ENCODE results near the gene TRIO. TPM values are rescaled to one million over a fixed set of nuclear protein-coding genes. Genes with fewer than 3 reads are reported as not detected.

The TRIO gene
- total RNA-seq, 1 donor from 2014 or later = 71.6 TPM

- DNase-seq (ENCODE audit: low read depth) (no peak), FAIRE-seq (no peak)
- peaks cover 2% of the 10 kb centered on the region for H3K27me3 ChIP-seq (ENCODE audit: control insufficient read depth, insufficient read depth, low read length)
- H3K4me3 ChIP-seq (ENCODE audit: low read depth, low read length) = no peak overlapping the region
- H3K36me3 ChIP-seq (ENCODE audit: control insufficient read depth, insufficient read depth, low read length) = no peaks in the 10 kb centered on the region
- TF ChIP-seq CTCF (IDR thresholded peaks at IDR 0.05; ENCODE audit: insufficient read depth, low read length, severe bottlenecking) = no peak
Measured at GRCh38 chr5:14133394-14133793, 9.7 kb upstream of the TRIO start.

GRCh38 chr5:14134083-14134482 lies 9.1 kb upstream of the TRIO start:
- no peak for TF ChIP-seq CTCF (IDR thresholded peaks at IDR 0.05; ENCODE audit: insufficient read depth, low read length, severe bottlenecking)
- FAIRE-seq (no peak), DNase-seq (ENCODE audit: low read depth) (no peak)
- H3K27me3 ChIP-seq (ENCODE audit: control insufficient read depth, insufficient read depth, low read length) = no peaks in the 10 kb centered on the region
- H3K36me3 ChIP-seq (ENCODE audit: control insufficient read depth, insufficient read depth, low read length) = no peaks in the 10 kb centered on the region
- no peak overlapping the region for H3K4me3 ChIP-seq (ENCODE audit: low read depth, low read length)

GRCh38 chr5:14134771-14135170 lies 8.4 kb upstream of the TRIO start:
- no peak for TF ChIP-seq CTCF (IDR thresholded peaks at IDR 0.05; ENCODE audit: insufficient read depth, low read length, severe bottlenecking)
- DNase-seq (ENCODE audit: low read depth) (no peak), FAIRE-seq (no peak)
- no peaks in the 10 kb centered on the region for H3K27me3 ChIP-seq (ENCODE audit: control insufficient read depth, insufficient read depth, low read length)
- no peak overlapping the region for H3K4me3 ChIP-seq (ENCODE audit: low read depth, low read length)
- H3K36me3 ChIP-seq (ENCODE audit: control insufficient read depth, insufficient read depth, low read length) = no peaks in the 10 kb centered on the region

- Histone ChIP-seq H3K27me3 (ENCODE audit: control insufficient read depth, insufficient read depth, low read length) (no peaks in the 10 kb centered on the region), H3K36me3 (ENCODE audit: control insufficient read depth, insufficient read depth, low read length) (no peaks in the 10 kb centered on the region), H3K4me3 (ENCODE audit: low read depth, low read length) (no peak overlapping the region)
- no peak for TF ChIP-seq CTCF (IDR thresholded peaks at IDR 0.05; ENCODE audit: insufficient read depth, low read length, severe bottlenecking)
- FAIRE-seq = no peak
- no peak for DNase-seq (ENCODE audit: low read depth)
Measured at GRCh38 chr5:14135621-14136020, 7.5 kb upstream of the TRIO start.

DNA sequence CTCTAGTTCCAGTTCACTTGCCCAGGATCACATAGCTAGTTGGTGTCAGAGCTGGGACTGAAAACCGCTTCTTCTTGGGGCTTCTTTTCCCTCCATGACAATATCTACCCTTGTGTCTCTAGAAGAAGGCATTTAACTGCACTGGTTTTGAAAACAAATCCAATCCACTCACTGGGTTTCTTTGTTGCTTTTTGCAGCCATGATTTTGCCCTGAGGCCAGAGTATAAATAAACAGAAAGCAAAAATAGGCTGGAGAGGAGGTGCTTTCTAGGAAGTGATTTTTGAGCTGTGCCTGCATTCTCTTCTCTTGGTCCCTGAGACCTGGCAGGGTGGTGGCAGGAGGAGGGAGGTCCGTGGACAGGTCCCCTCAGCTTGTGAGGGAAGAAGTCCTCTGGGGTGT lies 6.9 kb upstream of the TRIO start:
- Histone ChIP-seq H3K27me3 (ENCODE audit: control insufficient read depth, insufficient read depth, low read length) (no peaks in the 10 kb centered on the region), H3K4me3 (ENCODE audit: low read depth, low read length) (no peak overlapping the region), H3K36me3 (ENCODE audit: control insufficient read depth, insufficient read depth, low read length) (no peaks in the 10 kb centered on the region)
- FAIRE-seq (no peak), DNase-seq (ENCODE audit: low read depth) (no peak)
- no peak for TF ChIP-seq CTCF (IDR thresholded peaks at IDR 0.05; ENCODE audit: insufficient read depth, low read length, severe bottlenecking)
